Activated naive CD4-positive, alpha-beta T cell treated with anti-CD3 and anti-CD28 coated beads for 36 hours (primary cell): ENCODE measurements around the gene WWP2. TPM values are rescaled to one million over a fixed set of nuclear protein-coding genes. Genes with fewer than 3 reads are reported as not detected.

Experiments
- CTCF ChIA-PET: fragments of 350-600 bp; sonication (Branson Sonifier 250); formaldehyde crosslinking; loops from one replicate; lab custom pipeline; 2021; ENCODE audit warnings: antibody characterized with exemption; lab: Charles Lee
- DNase-seq: peaks from one replicate; pipeline ENCODE4 v3.0.0-alpha.2; 2020
- H3K27ac Mint-ChIP-seq: one replicate; pipeline ENCODE4 v1.8.0; 2021; ENCODE audit warnings: mild to moderate bottlenecking, mixed read lengths
- H3K27me3 Mint-ChIP-seq: one replicate; pipeline ENCODE4 v1.8.0; 2021; ENCODE audit warnings: low read depth, mixed read lengths
- H3K36me3 Mint-ChIP-seq: one replicate; pipeline ENCODE4 v1.8.0; 2021; ENCODE audit warnings: low read depth, mixed read lengths
- H3K4me1 Mint-ChIP-seq: one replicate; pipeline ENCODE4 v1.8.0; 2021; ENCODE audit warnings: low read depth, mixed read lengths
- H3K4me3 Mint-ChIP-seq: one replicate; pipeline ENCODE4 v1.8.0; 2021; ENCODE audit warnings: mild to moderate bottlenecking, moderate library complexity, mixed read lengths
- H3K9me3 Mint-ChIP-seq: one replicate; pipeline ENCODE4 v1.8.0; 2021; ENCODE audit warnings: mixed read lengths
- intact Hi-C: fragments of 100-400 bp; cut with micrococcal nuclease; formaldehyde crosslinking; loops from one replicate; pipeline ENCODE4 v1.15.1; 2023
- total RNA-seq, 2 experiments: library from RNA; stranded (reverse); gene quantifications; one replicate each; pipeline ENCODE4 v1.2.3, GENCODE V29; 2021

Gene WWP2
- total RNA-seq, 2 experiments from 2014 or later, result 27.7 to 32.3 TPM

DNA sequence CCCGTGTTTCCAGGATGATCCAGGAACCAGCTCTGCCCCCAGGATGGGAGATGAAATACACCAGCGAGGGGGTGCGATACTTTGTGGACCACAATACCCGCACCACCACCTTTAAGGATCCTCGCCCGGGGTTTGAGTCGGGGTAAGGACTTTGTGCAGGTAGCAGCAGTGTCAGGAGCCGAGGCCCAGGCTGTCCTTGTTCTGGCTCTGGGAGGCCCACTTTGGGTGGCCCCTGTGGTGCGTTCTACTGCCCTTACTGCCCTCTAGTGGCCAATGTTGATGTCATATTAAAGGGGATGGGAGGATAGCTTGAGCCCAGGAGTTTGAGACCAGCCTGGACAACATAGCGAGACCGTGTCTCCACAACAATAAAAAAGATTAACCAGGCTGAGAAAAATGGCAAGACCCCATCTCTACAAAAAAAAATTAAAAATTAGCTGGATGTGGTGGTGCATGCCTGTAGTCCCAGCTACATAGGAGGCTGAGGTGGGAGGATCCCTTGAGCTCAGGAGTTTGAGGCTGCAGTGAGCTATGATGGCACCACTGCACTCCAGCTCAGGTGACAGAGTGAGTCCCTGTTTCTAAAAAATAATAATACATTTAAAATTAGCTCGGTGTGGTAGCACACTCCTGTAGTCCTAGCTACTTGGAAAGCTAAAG is 168.1 kb downstream of the WWP2 start:
- Mint-ChIP-seq H3K4me3 (no peak overlapping the region), H3K27me3 (no peaks in the 10 kb centered on the region), H3K4me1 (no peaks in the 10 kb centered on the region), H3K9me3 (no peaks in the 10 kb centered on the region), H3K27ac (no peak overlapping the region), H3K36me3 (peaks cover 4% of the 10 kb centered on the region)
- CTCF ChIA-PET, result interaction anchor here (0.5 to 3.7 kb wide), 36 partner anchors 9 to 1791 kb away, joined by 3 to 22 read pairs (median 4); partner anchors contain the start of genes COG4, NOB1 and SF3B3
- intact Hi-C loops, result loop anchor here (1.0 to 2.0 kb wide), 3 partner anchors 134 to 533 kb away; no protein-coding TSS in a partner anchor
- DNase-seq, result peak; percentile 59

- no peaks in the 10 kb centered on the region for H3K4me1 Mint-ChIP-seq
- no peak overlapping the region for H3K27ac Mint-ChIP-seq
- peaks cover 8% of the 10 kb centered on the region for H3K36me3 Mint-ChIP-seq
- no peaks in the 10 kb centered on the region for H3K9me3 Mint-ChIP-seq
- no peak for DNase-seq
- H3K27me3 Mint-ChIP-seq, result no peaks in the 10 kb centered on the region
- CTCF ChIA-PET, result interaction anchor here (0.5 to 3.7 kb wide), 4 partner anchors 11 to 275 kb away, joined by 4 to 19 read pairs (median 7); no protein-coding TSS in a partner anchor
- intact Hi-C loops, result loop anchor here (2.0 kb wide), 2 partner anchors 223 to 535 kb away; no protein-coding TSS in a partner anchor
- H3K4me3 Mint-ChIP-seq, result no peak overlapping the region
Observed at GRCh38 chr16:69931631-69932030, 169.5 kb downstream of the WWP2 start.

GRCh38 chr16:69932228-69932627 is 170.1 kb downstream of the WWP2 start:
- no peak overlapping the region for H3K4me3 Mint-ChIP-seq
- peaks cover 10% of the 10 kb centered on the region for H3K36me3 Mint-ChIP-seq
- DNase-seq, result no peak
- H3K27me3 Mint-ChIP-seq, result no peaks in the 10 kb centered on the region
- no peak overlapping the region for H3K27ac Mint-ChIP-seq
- H3K9me3 Mint-ChIP-seq, result no peaks in the 10 kb centered on the region
- intact Hi-C loops, result no loop called here
- CTCF ChIA-PET, result no interaction called here
- H3K4me1 Mint-ChIP-seq, result no peaks in the 10 kb centered on the region

GRCh38 chr16:69932691-69933392 is 170.7 kb downstream of the WWP2 start:
- H3K9me3 Mint-ChIP-seq, result no peaks in the 10 kb centered on the region
- no peak for DNase-seq
- H3K36me3 Mint-ChIP-seq, result peaks cover 10% of the 10 kb centered on the region
- intact Hi-C loops, result no loop called here
- H3K27me3 Mint-ChIP-seq, result no peaks in the 10 kb centered on the region
- no peak overlapping the region for H3K4me3 Mint-ChIP-seq
- no peaks in the 10 kb centered on the region for H3K4me1 Mint-ChIP-seq
- CTCF ChIA-PET, result no interaction called here
- H3K27ac Mint-ChIP-seq, result no peak overlapping the region

GRCh38 chr16:69934044-69934443 is 171.9 kb downstream of the WWP2 start:
- H3K4me3 Mint-ChIP-seq, result no peak overlapping the region
- intact Hi-C loops, result no loop called here
- no peaks in the 10 kb centered on the region for H3K4me1 Mint-ChIP-seq
- H3K27me3 Mint-ChIP-seq, result no peaks in the 10 kb centered on the region
- DNase-seq, result no peak
- H3K9me3 Mint-ChIP-seq, result no peaks in the 10 kb centered on the region
- H3K27ac Mint-ChIP-seq, result no peak overlapping the region
- H3K36me3 Mint-ChIP-seq, result peaks cover 10% of the 10 kb centered on the region
- CTCF ChIA-PET, result no interaction called here

DNA sequence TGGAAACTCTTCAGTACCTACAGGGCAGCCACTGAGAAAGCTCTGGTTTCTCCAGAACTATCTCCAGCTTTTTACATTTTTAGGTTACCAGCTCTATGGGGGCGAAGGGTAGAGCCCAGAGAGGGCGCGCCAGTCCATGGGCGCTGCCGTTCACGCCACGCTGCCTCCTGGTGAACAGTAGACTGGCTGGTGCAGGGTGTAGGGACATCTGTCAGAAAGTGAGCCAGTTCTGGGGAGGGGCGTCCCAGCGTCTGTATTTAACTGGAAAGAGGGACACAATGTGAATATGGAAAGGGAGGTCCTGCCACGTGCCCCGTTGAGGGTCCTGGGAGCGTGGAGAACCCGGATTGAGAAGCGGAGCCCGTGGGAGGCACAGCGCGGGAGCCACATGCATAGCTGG is 172.6 kb downstream of the WWP2 start:
- intact Hi-C loops, result no loop called here

DNA sequence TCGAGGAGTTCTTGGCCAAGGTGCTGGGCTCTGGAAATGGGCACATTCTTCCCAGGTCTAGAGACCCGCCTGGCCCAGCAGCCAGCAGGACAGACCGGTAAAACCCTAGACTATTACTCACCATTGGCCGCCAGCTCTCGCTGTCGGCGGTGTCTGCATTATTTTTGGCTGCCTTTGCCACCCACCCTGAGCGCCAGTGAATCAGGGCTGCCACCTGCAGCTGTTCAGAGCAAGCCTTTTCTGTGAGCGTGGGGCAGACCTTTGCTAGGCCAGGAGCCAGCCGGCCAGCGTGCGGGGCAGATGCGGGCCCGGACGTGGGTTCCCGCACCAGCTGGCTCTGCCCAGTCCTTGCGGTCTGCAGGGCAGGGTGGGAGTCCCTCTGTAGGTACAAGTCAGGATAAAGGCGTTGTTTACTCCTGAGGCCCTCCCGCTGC is 173.2 kb downstream of the WWP2 start:
- no peak overlapping the region for H3K27ac Mint-ChIP-seq
- peaks cover 11% of the 10 kb centered on the region for H3K36me3 Mint-ChIP-seq
- intact Hi-C loops, result no loop called here
- no peak overlapping the region for H3K4me3 Mint-ChIP-seq
- DNase-seq, result no peak
- CTCF ChIA-PET, result no interaction called here
- no peaks in the 10 kb centered on the region for H3K9me3 Mint-ChIP-seq
- H3K4me1 Mint-ChIP-seq, result no peaks in the 10 kb centered on the region
- no peaks in the 10 kb centered on the region for H3K27me3 Mint-ChIP-seq

More for the DNA sequence above, 172.6 kb downstream of the WWP2 start:
- H3K4me3 Mint-ChIP-seq, result no peak overlapping the region
- H3K27ac Mint-ChIP-seq, result no peak overlapping the region
- no peaks in the 10 kb centered on the region for H3K4me1 Mint-ChIP-seq
- no peaks in the 10 kb centered on the region for H3K27me3 Mint-ChIP-seq
- no peak for DNase-seq
- peaks cover 10% of the 10 kb centered on the region for H3K36me3 Mint-ChIP-seq
- CTCF ChIA-PET, result no interaction called here
- no peaks in the 10 kb centered on the region for H3K9me3 Mint-ChIP-seq

- Mint-ChIP-seq H3K9me3 (no peaks in the 10 kb centered on the region), H3K36me3 (peaks cover 11% of the 10 kb centered on the region), H3K4me3 (no peak overlapping the region), H3K27ac (no peak overlapping the region), H3K27me3 (no peaks in the 10 kb centered on the region), H3K4me1 (no peaks in the 10 kb centered on the region)
- DNase-seq, result no peak
- intact Hi-C loops, result no loop called here
- CTCF ChIA-PET, result no interaction called here
Observed at GRCh38 chr16:69935740-69936139, 173.6 kb downstream of the WWP2 start.

- no peaks in the 10 kb centered on the region for H3K9me3 Mint-ChIP-seq
- CTCF ChIA-PET, result no interaction called here
- no peak overlapping the region for H3K27ac Mint-ChIP-seq
- no peaks in the 10 kb centered on the region for H3K4me1 Mint-ChIP-seq
- no peak overlapping the region for H3K4me3 Mint-ChIP-seq
- intact Hi-C loops, result no loop called here
- no peaks in the 10 kb centered on the region for H3K27me3 Mint-ChIP-seq
- DNase-seq, result no peak
- H3K36me3 Mint-ChIP-seq, result peaks cover 11% of the 10 kb centered on the region
Observed at GRCh38 chr16:69936252-69936651, 174.1 kb downstream of the WWP2 start.

DNA sequence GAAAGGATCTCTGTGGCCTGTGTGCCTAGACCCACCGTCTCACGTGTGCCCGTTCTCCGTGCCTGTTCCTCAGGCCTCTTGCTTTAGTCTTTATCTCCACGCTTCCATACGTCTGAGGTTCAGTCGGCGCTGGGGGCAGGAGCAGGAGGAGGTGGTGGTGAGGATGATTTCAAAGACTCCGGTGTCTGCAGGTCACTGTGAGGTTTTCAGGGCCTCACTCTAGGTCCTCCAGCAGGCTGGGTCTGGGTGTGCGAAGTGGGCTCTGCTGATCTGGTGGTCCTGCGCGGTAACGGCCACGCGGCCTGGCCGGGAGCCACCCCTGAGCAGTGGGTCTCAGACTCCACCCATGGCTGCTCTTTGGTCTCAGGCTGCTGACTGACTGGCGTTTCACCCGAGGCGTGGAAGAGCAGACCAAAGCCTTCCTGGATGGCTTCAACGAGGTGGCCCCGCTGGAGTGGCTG is 174.6 kb downstream of the WWP2 start:
- DNase-seq, result no peak
- Mint-ChIP-seq H3K4me1 (no peaks in the 10 kb centered on the region), H3K9me3 (no peaks in the 10 kb centered on the region), H3K27me3 (no peaks in the 10 kb centered on the region), H3K27ac (no peak overlapping the region), H3K36me3 (peaks cover 10% of the 10 kb centered on the region), H3K4me3 (no peak overlapping the region)
- CTCF ChIA-PET, result no interaction called here
- intact Hi-C loops, result no loop called here

DNA sequence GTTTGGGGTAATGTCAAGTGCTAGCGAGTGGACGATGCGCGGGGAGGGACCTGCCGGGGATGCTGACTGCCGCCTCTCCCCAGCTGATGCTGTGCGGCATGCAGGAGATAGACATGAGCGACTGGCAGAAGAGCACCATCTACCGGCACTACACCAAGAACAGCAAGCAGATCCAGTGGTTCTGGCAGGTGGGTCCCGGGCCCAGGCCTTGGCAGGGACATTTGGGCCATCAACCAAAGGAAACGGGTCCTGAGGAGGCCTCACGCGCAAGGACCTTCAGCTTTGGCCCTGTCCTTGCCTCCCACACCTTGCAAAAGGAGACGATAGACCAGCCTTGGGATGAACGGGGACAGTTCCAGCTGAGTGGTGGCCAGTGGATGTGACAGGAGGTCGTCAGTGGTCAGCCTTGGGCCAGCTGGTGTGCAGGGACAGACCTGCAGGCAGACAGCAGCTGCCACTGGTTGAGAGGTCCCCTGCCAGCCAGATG is 175.4 kb downstream of the WWP2 start:
- intact Hi-C loops, result no loop called here
- no peak for DNase-seq
- Mint-ChIP-seq H3K9me3 (no peaks in the 10 kb centered on the region), H3K36me3 (peaks cover 7% of the 10 kb centered on the region), H3K4me3 (no peak overlapping the region), H3K27me3 (no peaks in the 10 kb centered on the region), H3K27ac (no peak overlapping the region), H3K4me1 (no peaks in the 10 kb centered on the region)
- CTCF ChIA-PET, result no interaction called here

GRCh38 chr16:69938981-69939820 is 177.1 kb downstream of the WWP2 start:
- DNase-seq, result no peak
- CTCF ChIA-PET, result interaction anchor here (3.7 kb wide), 1 partner anchor 9 kb away, joined by 22 read pairs; no protein-coding TSS in a partner anchor
- Mint-ChIP-seq H3K4me1 (no peaks in the 10 kb centered on the region), H3K27ac (no peak overlapping the region), H3K27me3 (no peaks in the 10 kb centered on the region), H3K4me3 (no peak overlapping the region), H3K9me3 (no peaks in the 10 kb centered on the region), H3K36me3 (peaks cover 7% of the 10 kb centered on the region)
- intact Hi-C loops, result no loop called here
